Natural killer cell treated with Interleukin-12 subunit alpha and Interleukin-12 subunit beta and Interleukin-15 and Interleukin-18, amount 100 ng/mL, for 72 hours (primary cell): ENCODE measurements around the gene GALNT14. TPM values are rescaled to one million over a fixed set of nuclear protein-coding genes. Genes with fewer than 3 reads are reported as not detected.

Source experiments
- ATAC-seq, 2 donors: fragments of 150-1000 bp; cut with Tn5 transposase in 1 of 2; sonication (Bioruptor Pico), chemical (Tn5 transposase) in 1 of 2; 2 replicates each; pipeline ENCODE4 v1.10.0; 2021
- DNase-seq: peaks from one replicate; pipeline ENCODE4 v3.0.0; 2022; ENCODE audit warnings: low spot score
- H3K27ac Mint-ChIP-seq, 2 donors: 1 replicate in 1 of 2; 2 replicates in 1 of 2; pipeline ENCODE4 v1.8.0; 2022; ENCODE audit warnings: mixed read lengths in 2 of 2, mild to moderate bottlenecking in 1 of 2, moderate library complexity in 1 of 2
- H3K27me3 Mint-ChIP-seq, 2 donors: 1 replicate in 1 of 2; 2 replicates in 1 of 2; pipeline ENCODE4 v1.8.0; 2022; ENCODE audit warnings: mixed read lengths in 2 of 2
- H3K36me3 Mint-ChIP-seq: one replicate; pipeline ENCODE4 v1.8.0; 2022; ENCODE audit warnings: mixed read lengths
- H3K4me1 Mint-ChIP-seq, 2 donors: 1 replicate in 1 of 2; 2 replicates in 1 of 2; pipeline ENCODE4 v1.8.0; 2022; ENCODE audit warnings: low read depth in 2 of 2, mixed read lengths in 2 of 2, mild to moderate bottlenecking in 1 of 2
- H3K4me3 Mint-ChIP-seq: one replicate; pipeline ENCODE4 v1.8.0; 2022; ENCODE audit warnings: mixed read lengths
- H3K9me3 Mint-ChIP-seq: 2 replicates; pipeline ENCODE4 v1.8.0; 2022; ENCODE audit warnings: mixed read lengths
- total RNA-seq, 2 donors: library from RNA; stranded (reverse); gene quantifications; one replicate each; pipeline ENCODE4 v1.2.3, GENCODE V29; 2022

GALNT14 gene
- total RNA-seq, 2 donors from 2014 or later = 1.3 TPM; not detected in 1

DNA sequence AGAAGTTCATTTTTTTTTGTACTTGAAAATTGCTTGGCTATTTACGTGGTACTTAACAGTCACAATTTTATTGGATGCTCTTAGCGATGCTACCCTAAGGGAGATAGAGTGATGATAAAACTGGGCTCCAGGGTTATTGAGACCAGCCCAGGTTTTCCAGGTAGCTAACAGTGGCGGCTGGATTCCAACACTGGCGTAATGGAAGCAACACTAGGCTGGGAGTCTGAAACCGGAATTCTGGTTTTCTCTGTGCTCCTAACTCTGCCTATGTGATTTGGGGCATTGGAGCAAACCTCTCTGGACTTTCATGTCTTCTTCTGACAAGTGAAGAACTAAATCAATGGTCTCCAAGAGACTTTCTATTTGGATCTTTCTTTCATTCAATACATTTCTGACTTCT lies 9.4 kb upstream of the GALNT14 start:
- H3K9me3 Mint-ChIP-seq = no peaks in the 10 kb centered on the region
- DNase-seq (no peak), ATAC-seq (no peak)
- H3K36me3 Mint-ChIP-seq = no peaks in the 10 kb centered on the region
- no peak overlapping the region for H3K27ac Mint-ChIP-seq
- H3K27me3 Mint-ChIP-seq = peaks cover 7 to 14% of the 10 kb centered on the region in 2 donors
- no peaks in the 10 kb centered on the region for H3K4me1 Mint-ChIP-seq
- H3K4me3 Mint-ChIP-seq = no peak overlapping the region

DNA sequence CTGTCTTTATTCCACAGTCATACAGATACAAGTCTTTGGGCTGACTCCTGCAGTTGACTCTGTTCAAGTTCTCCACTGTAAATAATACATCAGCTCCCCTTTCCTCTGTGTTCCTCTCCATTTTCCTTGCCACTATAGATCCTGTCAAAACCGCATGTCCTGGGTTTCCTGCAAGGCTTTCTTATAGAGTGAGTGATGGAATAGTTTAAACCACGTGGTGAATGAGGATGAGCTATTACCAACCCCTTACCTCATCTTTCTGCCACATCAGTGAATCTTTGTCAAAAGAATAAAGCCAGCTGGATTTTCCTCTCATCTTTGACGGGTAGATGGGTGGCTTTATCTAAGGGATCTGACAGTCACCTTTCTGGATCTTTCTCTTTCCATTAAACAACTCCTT lies 3.9 kb upstream of the GALNT14 start:
- no peaks in the 10 kb centered on the region for H3K4me1 Mint-ChIP-seq
- H3K9me3 Mint-ChIP-seq = no peaks in the 10 kb centered on the region
- peaks cover 14 to 20% of the 10 kb centered on the region in 2 donors for H3K27me3 Mint-ChIP-seq
- DNase-seq = no peak
- ATAC-seq = no peak
- H3K36me3 Mint-ChIP-seq = no peaks in the 10 kb centered on the region
- no peak overlapping the region for H3K4me3 Mint-ChIP-seq
- no peak overlapping the region for H3K27ac Mint-ChIP-seq

DNA sequence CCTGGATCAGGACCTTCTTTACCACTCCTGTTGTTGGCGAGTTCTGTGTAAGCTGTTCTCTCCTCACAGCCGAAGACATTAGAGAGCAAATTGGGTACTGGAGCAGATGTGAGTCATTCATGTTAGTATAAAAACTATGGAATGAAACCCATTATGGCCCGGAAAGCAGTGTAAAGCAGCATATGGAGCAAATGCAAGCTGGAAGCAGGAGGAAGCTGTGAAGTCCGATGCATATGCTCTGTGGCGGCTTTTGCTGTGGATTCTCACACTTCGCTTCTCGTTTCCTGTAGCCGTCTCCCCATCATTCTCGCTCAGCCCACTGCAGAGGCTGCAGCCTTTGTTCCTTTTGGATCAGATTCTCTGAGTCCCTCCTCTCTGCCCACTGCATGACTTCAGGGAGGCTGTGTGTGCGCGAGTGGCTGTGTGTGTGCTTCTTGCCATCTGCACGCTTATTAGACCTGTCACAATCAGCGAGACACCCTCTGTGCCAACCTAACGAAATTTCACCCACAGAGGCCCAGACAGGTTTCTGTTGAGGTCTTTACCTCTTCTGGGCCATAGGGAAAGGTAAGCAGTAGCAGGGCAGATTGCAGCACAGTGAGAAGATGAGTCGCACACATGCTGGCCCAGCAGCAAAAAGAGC lies 3.3 kb upstream of the GALNT14 start:
- H3K27me3 Mint-ChIP-seq = peaks cover 20 to 24% of the 10 kb centered on the region in 2 donors
- H3K4me1 Mint-ChIP-seq = peaks cover 0 to 5% of the 10 kb centered on the region in 2 donors
- H3K4me3 Mint-ChIP-seq = no peak overlapping the region
- DNase-seq (no peak), ATAC-seq (no peak)
- no peak overlapping the region for H3K27ac Mint-ChIP-seq
- no peaks in the 10 kb centered on the region for H3K9me3 Mint-ChIP-seq
- no peaks in the 10 kb centered on the region for H3K36me3 Mint-ChIP-seq

DNA sequence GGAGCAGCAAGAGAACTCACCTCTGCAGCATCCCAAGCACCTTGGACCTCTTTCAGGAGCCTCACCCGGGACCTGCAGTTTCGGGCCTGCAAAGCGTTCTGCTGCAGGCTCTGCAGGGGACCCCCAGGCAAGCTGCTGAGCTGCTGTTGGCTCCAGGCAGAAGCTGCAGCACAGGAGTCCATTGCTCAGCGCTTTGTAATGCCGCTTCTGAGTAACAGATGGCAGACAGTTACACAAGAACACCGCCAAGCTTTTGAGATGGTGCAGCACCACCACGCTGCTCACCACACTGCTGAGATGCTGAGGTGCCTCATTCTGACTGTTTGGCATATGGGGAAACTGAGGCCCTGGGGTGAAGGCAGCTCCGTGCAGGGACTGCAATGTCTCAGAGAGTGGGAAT lies 1.9 kb upstream of the GALNT14 start:
- peaks cover 0 to 5% of the 10 kb centered on the region in 2 donors for H3K4me1 Mint-ChIP-seq
- no peak overlapping the region for H3K4me3 Mint-ChIP-seq
- H3K9me3 Mint-ChIP-seq = no peaks in the 10 kb centered on the region
- H3K27ac Mint-ChIP-seq = no peak overlapping the region
- H3K27me3 Mint-ChIP-seq = peaks cover 34% of the 10 kb centered on the region in 2 donors
- DNase-seq (no peak), ATAC-seq (no peak)
- no peaks in the 10 kb centered on the region for H3K36me3 Mint-ChIP-seq

DNA sequence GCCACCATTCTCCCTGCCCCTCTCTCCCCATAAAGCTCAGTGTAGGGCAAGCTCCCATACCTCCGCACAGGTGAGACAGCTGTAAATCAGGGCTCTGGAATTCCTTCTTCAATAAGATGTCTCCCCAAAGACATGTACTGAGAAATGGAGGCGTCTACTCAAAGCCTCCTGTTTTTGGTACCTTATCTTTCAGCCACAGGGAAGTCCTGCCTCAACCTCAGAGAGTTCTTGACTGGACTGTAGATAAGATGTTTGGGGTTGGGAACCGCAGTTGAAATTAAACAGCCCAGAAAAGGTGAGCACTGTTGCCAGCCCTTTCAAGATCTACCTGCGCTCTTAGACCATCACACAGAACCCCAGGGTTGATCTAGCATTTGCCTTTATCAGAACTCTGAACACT lies 1.4 kb upstream of the GALNT14 start:
- DNase-seq (no peak), ATAC-seq (no peak)
- Mint-ChIP-seq H3K9me3 (no peaks in the 10 kb centered on the region), H3K36me3 (no peaks in the 10 kb centered on the region), H3K4me1 (peaks cover 0 to 5% of the 10 kb centered on the region in 2 donors), H3K4me3 (no peak overlapping the region), H3K27me3 (peaks cover 38 to 39% of the 10 kb centered on the region in 2 donors), H3K27ac (no peak overlapping the region)

DNA sequence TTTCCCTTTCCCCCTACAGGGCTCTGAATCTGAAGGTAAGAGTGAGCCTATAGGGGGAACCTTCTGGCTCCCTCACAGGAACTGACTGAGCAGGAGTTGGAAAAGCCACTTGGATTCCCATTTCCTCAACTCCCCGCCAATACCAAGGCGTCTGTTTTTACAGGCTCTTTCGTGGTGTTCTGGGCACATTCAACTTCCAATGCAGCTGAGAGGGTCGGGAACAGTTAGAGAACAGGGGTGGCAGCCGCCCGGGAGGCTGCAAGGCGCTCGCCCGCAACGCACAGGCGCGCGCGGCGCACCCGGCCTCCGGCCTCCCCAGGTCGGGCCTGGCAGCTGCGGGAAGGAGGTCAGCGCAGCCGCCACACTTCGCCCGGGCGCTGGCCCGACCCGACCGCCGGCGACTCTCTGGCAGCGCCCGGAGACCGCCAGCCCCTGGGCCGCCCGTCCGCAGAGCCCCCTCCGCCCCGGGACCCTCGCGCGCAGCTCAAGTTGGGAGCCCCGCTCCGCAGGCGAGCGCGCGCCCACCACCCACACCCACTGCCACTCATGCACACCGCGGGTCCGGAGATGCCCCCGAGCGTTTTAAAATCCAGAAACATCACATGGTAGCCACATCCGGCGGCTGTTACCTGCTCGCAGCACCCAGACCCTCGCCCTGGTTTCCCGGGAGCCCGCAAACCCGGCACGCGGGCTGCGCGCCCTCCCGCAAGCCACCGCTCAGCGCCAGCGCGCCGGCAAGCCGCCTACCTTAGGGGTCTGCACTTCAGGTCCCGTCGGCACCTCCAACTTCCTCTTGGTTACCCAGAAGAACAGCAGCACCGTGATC lies 816 bp downstream of the GALNT14 start:
- ATAC-seq (peak in 1 of 2 donors; percentile 19), DNase-seq (no peak)
- peaks cover 41 to 49% of the 10 kb centered on the region in 2 donors for H3K27me3 Mint-ChIP-seq
- no peak overlapping the region for H3K27ac Mint-ChIP-seq
- H3K4me3 Mint-ChIP-seq = peak overlapping the region; percentile 53
- H3K4me1 Mint-ChIP-seq = peaks cover 0 to 5% of the 10 kb centered on the region in 2 donors
- no peaks in the 10 kb centered on the region for H3K9me3 Mint-ChIP-seq
- H3K36me3 Mint-ChIP-seq = no peaks in the 10 kb centered on the region

DNA sequence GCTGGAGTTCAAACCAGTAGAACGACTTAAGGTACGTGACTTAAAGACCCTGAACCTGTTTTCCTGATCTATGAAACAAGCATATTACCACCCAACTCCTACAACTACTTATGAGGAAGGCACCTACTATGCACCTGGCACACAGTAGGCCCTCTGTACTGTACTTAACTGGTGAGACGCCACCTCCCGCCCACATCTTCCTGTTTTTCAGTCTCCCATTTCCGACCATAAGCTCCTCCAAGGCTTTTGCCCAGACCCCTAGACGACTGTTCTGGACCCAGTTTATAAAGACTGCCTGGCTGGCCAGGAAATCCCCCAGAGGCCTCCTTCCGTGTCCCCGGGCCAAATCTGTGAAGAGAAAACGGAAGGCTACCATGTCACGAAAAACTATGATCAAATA lies 1.5 kb downstream of the GALNT14 start:
- Mint-ChIP-seq H3K36me3 (no peaks in the 10 kb centered on the region), H3K4me1 (peaks cover 0 to 5% of the 10 kb centered on the region in 2 donors), H3K4me3 (peak overlapping the region; percentile 2), H3K9me3 (no peaks in the 10 kb centered on the region), H3K27ac (no peak overlapping the region), H3K27me3 (peaks cover 38 to 42% of the 10 kb centered on the region in 2 donors)
- DNase-seq = no peak
- no peak for ATAC-seq

DNA sequence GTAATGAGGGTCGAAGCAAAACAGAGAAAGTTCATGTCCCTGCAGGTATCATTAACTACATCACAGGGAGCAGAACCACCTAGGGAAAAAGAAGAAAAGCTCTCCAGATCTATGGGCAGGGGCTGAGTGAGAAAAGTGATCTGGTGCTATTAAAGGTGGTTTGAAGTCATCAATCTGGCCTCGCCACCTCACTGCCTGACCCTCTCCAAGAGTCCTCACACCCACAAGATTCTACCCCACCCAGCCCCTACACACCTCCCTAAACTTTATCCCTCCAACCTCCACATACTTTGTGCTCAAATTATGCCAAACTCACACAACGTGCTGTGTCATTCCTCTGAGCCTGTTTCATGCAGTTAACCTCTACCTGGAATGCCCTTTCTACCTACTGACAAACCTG lies 2.2 kb downstream of the GALNT14 start:
- Mint-ChIP-seq H3K4me1 (peaks cover 0 to 5% of the 10 kb centered on the region in 2 donors), H3K36me3 (no peaks in the 10 kb centered on the region), H3K27ac (no peak overlapping the region), H3K4me3 (no peak overlapping the region), H3K9me3 (no peaks in the 10 kb centered on the region), H3K27me3 (peaks cover 36 to 39% of the 10 kb centered on the region in 2 donors)
- no peak for DNase-seq
- no peak for ATAC-seq

DNA sequence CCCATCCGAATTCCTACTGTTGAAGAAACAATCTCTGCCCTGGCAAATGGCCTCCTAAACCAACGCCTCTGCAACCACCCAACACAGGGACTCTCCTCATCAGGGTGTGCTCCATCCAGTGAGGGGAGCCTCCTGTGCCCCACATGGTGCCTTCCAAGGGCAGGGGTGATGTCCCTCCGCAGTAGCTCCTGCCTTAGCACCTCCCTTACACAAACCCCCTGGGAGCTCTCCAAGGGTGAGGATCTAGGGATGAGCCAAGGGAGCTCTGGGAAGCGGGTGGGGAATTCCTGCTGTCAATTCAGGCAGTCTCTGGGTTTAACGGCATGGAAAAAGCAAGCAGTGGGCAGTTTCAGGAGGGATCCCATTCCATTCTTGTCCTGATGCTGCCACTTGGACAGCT lies 3.8 kb downstream of the GALNT14 start:
- peaks cover 0 to 5% of the 10 kb centered on the region in 2 donors for H3K4me1 Mint-ChIP-seq
- peaks cover 36 to 44% of the 10 kb centered on the region in 2 donors for H3K27me3 Mint-ChIP-seq
- no peak overlapping the region for H3K27ac Mint-ChIP-seq
- H3K36me3 Mint-ChIP-seq = no peaks in the 10 kb centered on the region
- no peak overlapping the region for H3K4me3 Mint-ChIP-seq
- H3K9me3 Mint-ChIP-seq = no peaks in the 10 kb centered on the region
- DNase-seq (no peak), ATAC-seq (no peak)

DNA sequence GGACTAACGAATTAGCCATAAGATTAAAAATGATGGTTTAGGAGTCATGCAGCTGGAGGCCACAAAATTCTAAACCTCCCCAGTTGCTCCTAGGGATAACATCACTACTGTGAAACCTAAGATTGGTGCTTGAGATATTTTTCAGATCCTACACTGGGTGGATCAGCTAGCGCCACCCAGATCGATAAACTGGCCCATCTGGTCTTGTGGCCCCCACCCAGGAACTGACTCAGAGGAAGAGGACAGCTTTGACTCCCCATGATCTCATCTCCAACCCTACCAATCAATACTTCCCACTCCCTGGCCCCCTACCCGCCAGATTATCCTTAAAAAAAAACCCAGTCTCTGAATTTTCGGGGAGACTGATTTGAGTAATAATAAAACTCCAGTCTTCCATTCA lies 5.5 kb downstream of the GALNT14 start:
- Mint-ChIP-seq H3K27ac (no peak overlapping the region), H3K4me3 (no peak overlapping the region), H3K4me1 (peaks cover 0 to 5% of the 10 kb centered on the region in 2 donors), H3K27me3 (peaks cover 36 to 47% of the 10 kb centered on the region in 2 donors), H3K36me3 (no peaks in the 10 kb centered on the region), H3K9me3 (no peaks in the 10 kb centered on the region)
- ATAC-seq (no peak), DNase-seq (no peak)

DNA sequence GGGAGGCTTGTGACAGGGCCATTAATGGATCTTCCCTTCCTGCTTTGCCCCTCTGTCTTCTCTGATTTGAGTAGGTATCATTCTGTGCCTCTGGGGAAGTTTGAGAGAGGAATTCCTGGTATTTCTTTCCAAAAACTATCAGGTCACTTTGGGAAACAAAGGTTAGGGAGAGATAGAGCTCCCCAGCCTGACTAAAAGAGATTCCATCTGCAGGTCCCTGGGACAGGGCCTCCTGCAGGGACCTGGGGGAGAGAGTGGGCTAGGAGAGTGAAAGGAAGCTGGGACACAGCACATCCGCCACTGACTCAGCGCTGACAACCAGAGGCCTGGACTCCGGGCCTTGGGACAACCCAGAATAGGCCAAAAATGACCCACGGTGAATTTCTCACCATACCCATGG lies 6.4 kb downstream of the GALNT14 start:
- DNase-seq = no peak
- no peaks in the 10 kb centered on the region for H3K9me3 Mint-ChIP-seq
- no peak overlapping the region for H3K27ac Mint-ChIP-seq
- H3K36me3 Mint-ChIP-seq = no peaks in the 10 kb centered on the region
- peaks cover 34 to 44% of the 10 kb centered on the region in 2 donors for H3K27me3 Mint-ChIP-seq
- no peak overlapping the region for H3K4me3 Mint-ChIP-seq
- ATAC-seq = no peak
- peaks cover 0 to 3% of the 10 kb centered on the region in 2 donors for H3K4me1 Mint-ChIP-seq

DNA sequence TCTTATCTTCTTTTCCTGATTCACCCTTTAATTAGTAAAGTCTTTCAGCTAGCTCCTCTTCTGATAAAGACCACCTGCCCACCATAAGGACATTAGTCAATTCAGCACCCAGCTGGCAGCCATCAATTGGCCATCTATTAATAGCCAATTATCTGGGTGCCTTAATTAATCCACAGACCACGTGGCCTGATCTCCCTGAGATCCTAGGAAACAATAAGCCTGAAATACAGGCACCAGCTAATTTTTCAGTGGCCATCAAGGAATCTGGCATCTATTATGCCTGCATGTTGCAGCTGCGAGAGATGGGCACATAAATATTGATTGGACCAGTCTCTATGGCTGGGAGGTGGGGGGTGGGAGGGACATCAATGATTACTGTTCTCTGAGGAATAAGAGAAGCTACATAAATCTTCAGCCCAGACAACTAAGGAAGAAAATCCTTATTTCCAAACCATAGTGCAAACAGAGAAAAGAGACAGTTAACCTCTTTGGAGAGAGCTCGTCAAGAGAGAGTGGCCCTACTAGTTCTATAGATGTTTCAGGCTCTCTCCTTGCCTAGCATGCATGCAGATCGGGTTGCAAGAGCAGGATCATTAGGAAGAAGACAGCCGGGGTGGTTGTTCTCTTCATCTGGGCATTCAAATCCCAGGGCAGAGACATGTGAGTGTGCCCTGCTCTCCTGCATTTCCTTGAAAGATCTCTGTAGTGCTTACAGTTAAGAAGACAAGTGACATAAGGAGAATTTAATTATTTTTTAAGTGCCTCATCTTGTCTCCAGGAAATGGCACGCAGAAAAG lies 8.7 kb downstream of the GALNT14 start:
- Mint-ChIP-seq H3K4me3 (no peak overlapping the region), H3K9me3 (no peaks in the 10 kb centered on the region), H3K27me3 (peaks cover 13 to 21% of the 10 kb centered on the region in 2 donors), H3K36me3 (no peaks in the 10 kb centered on the region), H3K4me1 (no peaks in the 10 kb centered on the region), H3K27ac (no peak overlapping the region)
- DNase-seq = no peak
- ATAC-seq = no peak

DNA sequence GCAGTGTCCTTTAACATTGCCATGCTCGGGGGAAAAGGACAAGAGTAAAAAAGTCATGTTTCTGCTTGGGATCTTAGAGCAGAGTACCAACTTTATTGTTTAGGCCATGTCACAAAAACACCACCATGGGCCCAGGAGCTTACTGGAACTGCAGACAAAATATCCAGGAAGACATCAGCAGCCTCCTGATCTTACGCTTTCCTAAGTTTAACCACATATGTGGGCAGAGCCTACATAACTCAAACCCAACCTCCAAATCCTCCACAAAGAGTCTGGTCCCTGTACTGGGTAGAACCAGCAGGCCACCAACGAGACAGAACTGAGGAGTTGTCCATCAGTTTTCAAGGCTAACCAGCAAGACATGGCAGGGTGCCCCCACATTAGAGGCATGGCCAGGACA lies 10.3 kb downstream of the GALNT14 start:
- no peak for DNase-seq
- ATAC-seq = no peak
- Mint-ChIP-seq H3K9me3 (no peaks in the 10 kb centered on the region), H3K4me3 (no peak overlapping the region), H3K4me1 (no peaks in the 10 kb centered on the region), H3K36me3 (no peaks in the 10 kb centered on the region), H3K27me3 (peaks cover 10 to 21% of the 10 kb centered on the region in 2 donors), H3K27ac (no peak overlapping the region)
